GM20000 (cell line): ENCODE measurements around the gene MAP3K7.
A peak's percentile ranks its signal among the peaks of the same experiment; 100 is the strongest.

ENCODE experiments used
- DNase-seq: peaks from one replicate; pipeline ENCODE4 v3.0.0; 2012; ENCODE audit warnings: low spot score
- CTCF ChIP-seq: IDR thresholded peaks from 2 replicates; pipeline ENCODE4 v1.5.1; 2012; ENCODE audit warnings: mild to moderate bottlenecking, control low read depth; ENCODE audit errors: extremely low read depth, missing control alignments

MAP3K7 gene

GRCh38 chr6:90586546-90586835 lies 381 bp downstream of the MAP3K7 start:
- DNase-seq: peak; percentile 7
- no peak for TF ChIP-seq CTCF

GRCh38 chr6:90584636-90585255 lies 2.1 kb downstream of the MAP3K7 start:
- TF ChIP-seq CTCF: no peak
- no peak for DNase-seq

GRCh38 chr6:90583836-90584481 lies 2.9 kb downstream of the MAP3K7 start:
- TF ChIP-seq CTCF: no peak
- no peak for DNase-seq

- TF ChIP-seq CTCF: no peak
- no peak for DNase-seq
These were observed 3.6 kb downstream of the MAP3K7 start for GRCh38 chr6:90583179-90583835.

- TF ChIP-seq CTCF: no peak
- DNase-seq: no peak
These were observed 5.7 kb downstream of the MAP3K7 start for GRCh38 chr6:90581146-90581545.

GRCh38 chr6:90578894-90579549 lies 7.8 kb downstream of the MAP3K7 start:
- no peak for DNase-seq
- no peak for TF ChIP-seq CTCF

GRCh38 chr6:90575267-90575666 lies 11.6 kb downstream of the MAP3K7 start:
- no peak for TF ChIP-seq CTCF
- DNase-seq: no peak
